ENCODE measurements around the gene MRPL21.
A peak's percentile ranks its signal among the peaks of the same experiment; 100 is the strongest.

Gene MRPL21

DNA sequence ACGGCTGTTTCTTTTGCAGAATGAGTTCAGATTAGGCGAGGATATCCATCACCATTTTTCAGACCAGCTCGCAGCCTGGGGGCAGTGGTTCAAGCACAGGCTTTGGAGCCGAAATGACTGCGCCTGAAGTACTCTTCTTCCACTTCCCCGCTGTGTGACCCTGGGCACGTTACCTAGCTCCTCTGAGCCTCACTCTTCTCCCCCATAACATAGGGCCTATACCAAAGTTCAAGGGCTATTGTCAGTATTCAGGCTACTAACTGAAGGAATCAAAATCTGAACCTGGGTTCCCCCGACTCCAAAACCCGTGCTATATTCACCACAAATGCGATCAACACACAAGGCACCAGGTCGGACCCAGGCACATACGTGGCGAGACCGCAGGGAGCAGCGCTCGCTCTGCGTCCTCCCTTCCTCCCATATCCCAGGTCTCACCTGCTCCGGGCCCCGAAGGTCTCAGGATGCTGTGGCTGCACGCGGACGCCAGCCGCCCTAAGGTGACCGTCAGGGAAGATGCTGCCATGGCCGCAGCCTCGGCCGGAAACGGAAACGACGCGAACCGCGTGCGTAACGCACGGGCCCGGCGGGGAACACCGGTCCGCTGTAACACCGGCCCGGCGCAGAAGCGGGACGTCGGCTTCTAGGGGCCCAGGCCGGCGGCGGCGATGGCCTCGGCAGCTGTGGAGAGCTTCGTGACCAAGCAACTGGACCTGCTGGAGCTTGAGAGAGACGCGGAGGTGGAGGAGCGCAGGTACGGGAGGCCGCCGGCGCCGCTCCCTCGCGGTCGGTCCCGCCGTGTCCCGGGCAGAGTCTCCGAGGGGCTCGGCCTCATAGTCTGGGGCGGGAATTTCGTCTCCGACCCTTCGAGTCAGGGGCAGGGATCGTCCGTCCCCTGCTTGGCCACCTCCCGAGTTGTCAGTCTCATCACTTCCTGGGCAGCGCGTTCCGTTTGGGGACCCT, at the start of gene MRPL21, which contains the start of gene IGHMBP2:
TSS of gene MRPL21 (minus strand) at position 545 of the 960 bp plus-strand sequence. CDS start at position 523, 22 bp downstream.
TSS of gene IGHMBP2 (plus strand) at position 604 of the 960 bp plus-strand sequence. CDS start at position 666, 62 bp downstream.
- DNase-seq (ENCODE audit: low read depth) = peak; percentile 77

DNA sequence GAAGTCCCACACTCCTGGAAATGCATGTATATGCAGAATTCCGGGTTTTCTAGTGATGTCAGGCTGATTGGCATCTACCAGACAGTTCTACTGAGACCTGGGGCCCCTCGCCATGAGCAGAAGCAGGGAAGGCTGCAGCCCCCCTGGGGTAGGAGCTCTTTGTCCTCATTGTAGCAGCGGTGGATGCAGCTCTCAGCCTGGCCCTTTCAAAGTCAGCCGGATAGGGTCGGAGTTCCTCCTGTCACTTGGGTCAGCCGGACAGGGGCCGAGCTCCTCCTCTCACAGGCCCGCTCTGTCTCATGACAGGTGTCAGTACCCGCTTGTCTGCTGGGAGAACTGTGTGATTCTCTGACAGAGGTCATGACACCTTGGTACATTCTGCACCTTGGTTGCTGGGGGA, 47.1 kb upstream of the MRPL21 start:
- no peak for DNase-seq (ENCODE audit: low read depth)

DNA sequence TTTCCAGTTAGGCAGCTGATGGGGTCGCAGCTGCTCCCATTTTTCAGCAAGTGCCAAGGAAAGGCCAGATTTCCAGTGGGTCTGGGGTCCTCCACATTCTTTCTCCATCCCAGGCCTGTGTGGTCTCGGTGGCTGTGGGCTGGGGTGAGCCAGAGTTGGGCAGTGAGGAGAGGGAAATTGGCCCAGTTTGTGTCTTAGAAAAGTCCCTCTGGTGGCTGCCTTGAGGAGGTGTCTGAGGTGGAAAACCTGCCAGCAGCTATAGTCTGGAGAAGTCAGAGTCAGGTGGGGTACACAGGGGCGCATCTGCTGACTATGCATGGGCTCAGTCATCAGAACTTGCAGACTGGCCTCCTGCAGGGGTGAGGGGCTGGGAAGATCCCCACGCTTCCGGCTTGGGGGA, 46.6 kb upstream of the MRPL21 start:
- DNase-seq (ENCODE audit: low read depth) = peak; percentile 25

DNA sequence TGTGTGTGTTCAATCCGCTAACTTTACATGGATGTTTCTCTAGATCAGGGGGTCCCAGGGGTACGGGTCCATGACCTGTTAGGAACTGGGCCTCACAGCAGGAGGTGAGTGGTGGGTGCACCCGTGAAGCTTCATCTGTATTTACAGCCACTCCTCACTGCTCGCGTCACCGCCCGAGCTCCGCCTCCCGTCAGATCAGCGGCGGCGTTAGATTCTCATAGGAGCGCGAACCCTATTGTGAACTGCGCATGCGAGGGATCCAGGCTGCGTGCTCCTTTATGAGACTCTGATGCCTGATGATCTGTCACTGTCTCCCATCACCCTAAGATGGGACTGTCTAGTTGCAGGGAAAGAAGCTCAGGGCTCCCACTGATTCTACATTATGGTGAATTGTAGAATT, 45.3 kb upstream of the MRPL21 start:
- peak; percentile 31 for DNase-seq (ENCODE audit: low read depth)

DNA sequence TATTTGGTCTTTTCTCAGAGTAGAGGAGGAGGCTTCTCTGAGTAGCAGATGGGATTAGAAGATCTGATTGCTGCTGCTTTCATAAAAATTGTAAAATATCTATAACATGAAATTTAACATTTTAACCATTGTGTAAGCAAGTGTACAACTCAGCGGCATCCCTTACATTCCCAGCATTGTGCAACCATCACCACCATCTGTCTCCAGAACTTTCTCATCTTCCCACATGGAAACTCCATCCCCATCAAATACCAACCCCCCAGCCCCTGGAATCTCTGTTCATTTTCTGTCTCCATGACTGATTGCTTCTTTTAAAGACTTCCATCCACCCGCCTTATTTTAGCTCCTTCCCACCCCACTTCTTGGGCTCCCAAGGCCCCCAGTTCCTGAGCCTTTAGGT, 44.9 kb upstream of the MRPL21 start:
- peak; percentile 90 for DNase-seq (ENCODE audit: low read depth)

DNA sequence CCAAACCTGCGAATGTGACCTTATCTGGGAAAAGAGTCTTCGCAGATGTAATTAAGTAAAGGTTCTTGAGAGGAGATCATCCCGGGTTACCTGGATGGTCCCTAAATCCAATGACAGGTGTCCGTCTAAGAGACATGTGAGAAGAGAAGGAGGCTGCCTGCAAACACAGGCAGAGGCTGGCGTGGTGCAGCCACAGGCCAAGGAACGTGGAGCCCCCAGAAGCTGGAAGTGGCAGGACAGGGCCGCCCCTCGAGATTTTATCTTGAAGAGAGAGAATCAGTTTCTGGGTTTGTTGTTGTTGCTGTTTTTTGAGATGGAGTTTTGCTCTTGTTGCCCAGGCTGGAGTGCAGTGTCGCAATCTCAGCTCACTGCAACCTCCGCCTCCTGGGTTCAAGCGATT, 43.5 kb upstream of the MRPL21 start:
- no peak for DNase-seq (ENCODE audit: low read depth)

DNA sequence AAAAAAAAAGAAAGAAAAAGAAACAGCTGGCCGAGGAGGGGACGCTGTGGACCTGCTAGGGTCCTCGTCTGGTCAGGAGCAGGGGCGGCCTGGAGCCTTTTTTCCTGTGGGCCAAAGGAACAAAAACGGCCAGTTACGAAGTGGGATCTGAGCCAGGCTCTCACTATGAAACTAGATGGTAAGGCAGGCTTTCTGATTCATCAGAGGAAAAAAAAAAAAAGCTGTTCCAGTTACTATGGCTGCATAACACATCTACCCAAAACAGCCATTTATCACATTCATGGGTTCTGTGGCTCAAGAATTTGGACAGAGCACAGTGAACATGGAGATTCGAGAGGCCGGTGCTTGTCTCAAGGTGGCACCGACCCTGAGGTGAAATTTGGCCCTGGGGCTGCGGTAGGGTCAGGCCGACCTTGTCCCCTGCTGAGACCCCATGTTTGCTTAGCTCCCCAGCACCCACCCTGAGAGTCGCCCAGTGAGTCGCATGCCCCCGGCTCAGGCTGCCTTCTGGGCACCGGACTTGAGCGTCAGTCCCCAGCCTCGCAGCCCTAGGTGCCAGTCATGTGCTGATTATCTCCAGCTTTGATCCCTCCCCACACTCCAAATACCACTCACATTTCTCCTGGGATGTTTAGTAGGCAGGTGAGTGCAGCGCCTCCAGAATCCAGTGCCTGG, 42.9 kb upstream of the MRPL21 start:
- peak; percentile 96 for DNase-seq (ENCODE audit: low read depth)

DNA sequence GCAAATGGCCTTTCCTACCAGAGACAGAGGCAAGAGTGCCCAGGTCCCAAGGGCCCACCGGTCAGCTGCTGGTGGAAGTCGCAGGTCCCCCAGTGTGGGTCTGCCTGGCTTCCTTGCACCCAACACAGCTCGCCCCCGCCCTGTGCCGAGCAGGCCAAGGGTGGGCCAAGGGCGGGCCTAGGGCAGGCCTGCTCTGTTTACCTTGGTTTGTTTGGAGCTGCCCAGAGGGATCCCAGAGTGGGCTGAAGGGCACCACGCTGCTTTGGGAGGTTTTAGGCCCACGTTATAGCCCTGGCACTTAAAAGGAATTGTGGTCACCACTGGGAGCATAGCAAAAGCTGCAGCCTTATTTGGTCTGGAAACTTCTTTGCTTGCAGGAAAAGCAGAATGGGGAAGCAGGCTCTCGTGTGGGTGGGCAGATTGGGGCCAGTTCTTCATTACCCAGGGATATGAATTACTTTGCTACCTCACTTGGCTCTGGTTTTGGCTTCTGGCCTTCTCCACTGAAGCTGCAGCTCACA, 39.2 kb upstream of the MRPL21 start:
- peak; percentile 21 for DNase-seq (ENCODE audit: low read depth)

DNA sequence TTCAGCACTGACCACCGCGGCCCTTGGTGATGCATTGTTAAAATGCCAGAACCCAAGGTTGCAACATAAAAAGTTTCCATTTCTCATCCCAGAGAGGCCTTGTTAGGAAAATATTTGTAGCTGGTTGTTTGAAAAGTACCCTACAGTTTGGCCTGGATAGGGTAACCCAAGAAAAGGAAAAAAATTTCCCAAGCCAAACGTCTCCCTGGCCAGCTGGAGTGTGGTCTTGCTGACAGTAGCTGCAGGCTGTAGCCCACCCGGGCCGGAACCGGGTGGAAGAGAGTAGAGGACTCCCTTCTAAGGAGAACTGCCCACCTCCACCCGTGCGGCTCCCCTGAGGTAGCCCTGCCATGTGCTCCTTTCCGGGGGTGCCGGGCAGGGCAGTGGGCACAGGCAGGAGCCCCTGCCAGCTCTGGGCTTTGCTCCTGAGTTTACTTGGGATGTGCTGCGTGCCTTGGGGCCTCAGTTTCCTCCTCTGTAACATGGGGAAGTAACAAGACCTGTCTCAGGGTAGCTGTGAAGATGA, 38.5 kb upstream of the MRPL21 start:
- DNase-seq (ENCODE audit: low read depth) = peak; percentile 62

DNA sequence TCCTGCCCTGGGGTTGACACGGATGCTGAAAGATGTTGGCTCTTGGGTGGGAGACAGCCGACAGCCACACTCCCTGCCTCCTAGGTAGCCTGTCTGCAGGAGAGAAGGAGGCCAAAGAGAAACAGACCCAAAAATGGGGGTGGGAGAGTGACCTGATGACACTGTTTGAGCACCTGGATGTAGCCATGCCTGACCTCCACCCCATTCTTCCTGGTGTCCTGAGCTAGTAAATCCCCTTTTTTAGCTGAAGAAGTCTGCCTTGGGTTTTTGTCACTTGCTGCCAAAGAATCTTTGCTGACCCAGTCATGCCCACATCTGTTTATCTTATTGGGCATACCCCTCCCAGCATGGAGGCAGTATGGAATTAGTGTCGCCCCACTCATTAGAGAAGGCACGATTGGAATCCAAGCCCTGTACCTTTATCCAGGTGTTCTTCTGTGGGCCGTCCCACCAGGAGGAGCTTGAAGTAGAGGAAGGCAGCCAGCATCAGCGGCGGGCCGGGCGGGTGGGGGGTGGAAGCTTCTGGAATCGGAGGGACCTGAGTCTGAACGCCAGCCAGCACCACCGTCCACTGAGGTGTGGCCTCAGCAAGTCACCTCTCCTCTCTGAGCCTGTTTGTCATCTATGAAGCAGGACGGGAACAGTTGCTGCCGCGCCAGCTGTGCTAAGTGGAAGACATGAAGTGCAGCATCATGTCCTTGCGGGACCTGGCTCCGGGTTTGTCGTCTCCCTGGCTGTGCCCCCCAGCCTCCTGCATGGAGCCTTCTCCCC, 37.9 kb upstream of the MRPL21 start:
- no peak for DNase-seq (ENCODE audit: low read depth)

DNA sequence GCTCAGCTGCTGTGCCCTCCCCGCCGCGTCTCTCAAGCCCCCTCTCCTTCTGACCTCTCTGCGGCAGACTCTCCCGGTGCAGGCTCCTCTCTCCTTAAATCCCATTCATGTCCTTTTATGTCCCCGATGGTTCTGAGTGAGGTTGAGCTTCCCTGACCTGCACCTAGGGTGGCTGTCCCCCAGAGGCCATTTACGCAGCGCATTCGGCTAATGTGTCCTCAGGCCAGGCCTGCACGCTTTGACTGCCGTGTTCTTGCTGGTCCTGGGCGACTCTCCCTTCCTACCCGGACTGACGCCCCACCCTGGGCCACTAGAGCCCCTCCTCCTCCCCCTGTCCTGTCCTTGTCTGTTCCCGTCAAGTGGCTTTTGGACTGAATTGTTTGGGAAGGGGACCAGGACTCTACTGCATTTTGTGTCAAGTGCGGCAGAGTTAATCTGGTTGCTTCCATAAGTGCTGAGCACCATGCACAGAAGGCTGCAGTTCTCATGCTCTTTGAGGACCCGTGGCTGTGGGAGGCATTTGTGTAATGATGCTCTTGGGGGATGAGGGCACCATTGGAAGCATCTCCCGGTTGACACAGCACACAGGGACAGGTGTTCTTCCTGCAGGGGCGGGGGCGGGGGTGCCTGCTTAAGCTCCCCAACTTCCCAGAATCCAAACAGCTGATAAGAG, 37.2 kb upstream of the MRPL21 start:
- no peak for DNase-seq (ENCODE audit: low read depth)

DNA sequence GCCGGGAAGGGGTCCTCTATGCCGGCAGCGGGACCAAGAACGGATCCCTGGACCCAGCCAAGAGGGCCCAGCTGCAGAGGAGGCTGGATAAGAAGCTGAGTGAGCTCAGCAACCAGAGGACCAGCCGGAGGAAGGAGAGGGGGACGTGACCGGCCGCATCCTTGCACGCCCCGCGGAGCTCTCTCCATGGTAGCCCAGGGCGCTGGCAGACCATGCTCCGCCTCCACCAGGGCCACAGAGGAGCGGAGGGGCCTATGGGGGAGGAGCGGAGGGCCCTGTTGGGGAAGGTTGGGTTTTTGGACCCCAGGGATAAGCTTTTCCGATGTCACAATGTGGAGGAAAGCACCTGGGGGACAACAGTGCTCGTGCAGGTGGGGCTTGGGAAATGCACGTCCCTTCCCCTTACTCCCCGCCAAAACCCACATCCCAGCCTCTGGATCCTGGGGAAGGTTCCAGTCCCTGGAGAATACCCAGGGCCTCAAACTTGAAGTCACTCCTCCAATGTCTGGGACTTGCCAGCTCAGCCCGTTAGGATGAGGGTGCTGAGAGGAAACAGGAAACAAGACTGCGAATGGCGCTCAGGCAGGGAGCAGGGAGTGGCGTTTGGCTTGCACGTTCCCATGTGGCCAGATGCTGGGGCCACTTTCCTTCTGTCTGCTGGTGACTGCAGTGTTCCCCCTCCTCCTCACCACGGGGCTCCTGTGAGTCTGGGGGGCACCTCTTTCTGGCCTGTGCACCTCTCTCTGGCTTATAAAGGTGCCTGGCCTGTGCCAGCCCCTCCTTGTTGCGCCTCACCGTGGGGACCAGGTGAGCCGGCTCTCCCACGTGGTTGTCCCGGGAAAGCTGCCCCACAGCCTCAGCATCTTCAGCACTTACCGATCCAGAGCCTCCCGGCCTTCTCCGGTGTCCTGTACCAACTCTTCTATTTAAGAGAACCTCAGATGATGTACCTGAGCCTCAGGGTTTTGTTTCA, 36.2 kb upstream of the MRPL21 start:
- no peak for DNase-seq (ENCODE audit: low read depth)

DNA sequence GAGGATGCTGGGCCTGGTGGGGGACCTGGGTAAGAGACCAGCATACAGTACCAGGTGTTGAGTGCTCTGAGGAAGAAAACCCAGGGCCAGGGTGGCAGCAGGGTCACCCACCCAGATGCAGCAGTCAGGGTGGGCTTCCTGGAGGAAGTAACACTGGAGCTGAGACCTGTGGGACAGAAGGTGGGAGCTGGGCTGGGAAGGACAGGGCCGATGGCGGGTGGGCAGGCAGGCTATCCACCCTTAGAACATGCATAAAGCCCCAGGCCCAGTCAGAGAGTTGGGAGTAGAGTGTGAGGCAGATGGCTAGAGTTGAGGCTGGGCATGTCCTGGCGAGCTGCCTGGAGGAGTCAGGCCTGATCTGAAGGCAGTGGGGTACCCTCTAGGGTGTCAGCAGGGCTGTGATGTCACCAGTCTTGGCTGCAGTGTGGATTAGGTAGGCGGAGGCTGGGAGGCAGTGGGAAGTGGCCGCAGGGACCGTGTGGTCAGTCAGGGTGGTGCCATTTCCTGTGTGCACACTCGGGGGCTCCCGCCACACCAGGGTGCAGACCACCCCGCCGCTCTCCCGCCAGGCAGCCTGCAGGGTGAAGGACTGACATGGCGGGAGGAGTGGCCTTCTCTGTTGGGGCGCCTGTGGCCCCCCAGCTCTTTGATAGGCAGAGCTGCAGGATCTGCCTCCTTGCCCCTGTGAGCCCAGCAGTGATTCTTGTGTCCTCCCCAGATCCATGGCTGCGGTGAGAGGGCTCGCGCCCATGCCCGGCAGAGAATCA, 35.4 kb upstream of the MRPL21 start:
- no peak for DNase-seq (ENCODE audit: low read depth)

DNA sequence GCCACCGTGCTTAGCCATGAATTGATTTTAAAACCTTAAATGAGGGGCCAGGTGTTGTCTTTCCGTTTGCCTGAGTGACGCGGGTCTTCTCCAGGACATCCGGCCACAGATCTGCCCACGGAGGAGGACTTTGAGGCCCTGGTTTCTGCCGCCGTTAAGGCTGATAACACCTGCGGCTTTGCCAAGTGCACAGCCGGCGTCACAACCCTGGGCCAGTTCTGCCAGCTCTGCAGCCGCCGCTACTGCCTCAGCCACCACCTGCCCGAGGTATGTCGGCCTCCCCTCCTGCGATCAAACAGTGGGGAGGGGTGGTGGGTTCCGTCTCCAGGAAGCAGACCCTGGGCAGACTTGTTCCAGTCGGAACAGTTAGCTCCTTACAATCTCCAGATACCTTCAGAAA, 34.5 kb upstream of the MRPL21 start:
- DNase-seq (ENCODE audit: low read depth) = no peak

DNA sequence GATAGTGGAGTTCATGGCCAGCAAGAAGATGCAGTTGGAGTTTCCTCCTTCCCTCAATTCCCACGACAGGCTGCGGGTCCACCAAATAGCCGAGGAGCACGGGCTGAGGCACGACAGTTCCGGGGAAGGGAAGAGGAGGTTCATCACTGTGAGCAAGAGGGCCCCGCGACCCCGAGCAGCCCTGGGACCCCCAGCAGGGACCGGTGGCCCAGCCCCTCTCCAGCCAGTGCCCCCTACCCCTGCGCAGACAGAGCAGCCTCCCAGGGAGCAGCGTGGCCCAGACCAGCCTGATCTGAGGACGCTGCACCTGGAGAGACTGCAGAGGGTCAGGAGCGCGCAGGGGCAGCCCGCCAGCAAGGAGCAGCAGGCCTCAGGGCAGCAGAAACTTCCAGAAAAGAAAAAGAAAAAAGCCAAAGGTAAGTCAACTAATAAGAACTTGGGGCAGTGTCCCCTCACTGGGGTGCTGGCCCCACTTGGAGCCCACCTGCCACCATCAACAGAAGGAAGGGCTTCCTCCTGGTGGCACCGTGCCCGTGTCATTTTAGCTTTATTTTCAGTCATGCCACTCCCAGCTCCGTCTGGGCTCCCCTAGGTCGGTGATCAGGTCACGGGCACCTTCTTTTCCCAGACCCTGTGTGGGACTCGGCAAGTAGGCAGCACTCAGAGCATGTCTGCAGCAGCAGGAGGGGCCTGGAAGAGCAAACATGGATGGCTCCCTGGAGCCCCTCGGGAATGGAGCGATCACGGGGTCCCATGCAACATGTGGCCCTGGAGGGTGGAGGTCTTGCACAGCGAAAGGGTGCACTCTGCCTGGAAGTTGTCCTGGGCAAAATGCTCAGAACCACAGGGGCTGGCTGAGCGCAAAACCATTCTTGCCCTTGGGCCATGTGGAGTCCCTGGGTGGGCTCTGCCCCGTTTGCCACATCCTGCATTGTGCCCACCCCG, 33.3 kb upstream of the MRPL21 start:
- DNase-seq (ENCODE audit: low read depth) = no peak

DNA sequence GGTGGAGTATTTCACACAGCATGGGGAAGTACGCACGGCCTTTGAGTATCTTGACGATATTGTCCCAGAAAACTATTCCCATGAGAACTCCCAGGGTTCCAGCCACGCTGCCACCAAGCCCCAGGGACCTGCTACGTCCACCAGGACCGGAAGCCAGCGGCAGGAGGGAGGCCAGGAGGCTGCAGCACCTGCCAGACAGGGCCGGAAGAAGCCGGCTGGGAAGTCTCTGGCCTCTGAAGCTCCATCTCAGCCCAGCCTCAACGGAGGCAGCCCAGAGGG, 32.7 kb upstream of the MRPL21 start:
- DNase-seq (ENCODE audit: low read depth) = no peak

DNA sequence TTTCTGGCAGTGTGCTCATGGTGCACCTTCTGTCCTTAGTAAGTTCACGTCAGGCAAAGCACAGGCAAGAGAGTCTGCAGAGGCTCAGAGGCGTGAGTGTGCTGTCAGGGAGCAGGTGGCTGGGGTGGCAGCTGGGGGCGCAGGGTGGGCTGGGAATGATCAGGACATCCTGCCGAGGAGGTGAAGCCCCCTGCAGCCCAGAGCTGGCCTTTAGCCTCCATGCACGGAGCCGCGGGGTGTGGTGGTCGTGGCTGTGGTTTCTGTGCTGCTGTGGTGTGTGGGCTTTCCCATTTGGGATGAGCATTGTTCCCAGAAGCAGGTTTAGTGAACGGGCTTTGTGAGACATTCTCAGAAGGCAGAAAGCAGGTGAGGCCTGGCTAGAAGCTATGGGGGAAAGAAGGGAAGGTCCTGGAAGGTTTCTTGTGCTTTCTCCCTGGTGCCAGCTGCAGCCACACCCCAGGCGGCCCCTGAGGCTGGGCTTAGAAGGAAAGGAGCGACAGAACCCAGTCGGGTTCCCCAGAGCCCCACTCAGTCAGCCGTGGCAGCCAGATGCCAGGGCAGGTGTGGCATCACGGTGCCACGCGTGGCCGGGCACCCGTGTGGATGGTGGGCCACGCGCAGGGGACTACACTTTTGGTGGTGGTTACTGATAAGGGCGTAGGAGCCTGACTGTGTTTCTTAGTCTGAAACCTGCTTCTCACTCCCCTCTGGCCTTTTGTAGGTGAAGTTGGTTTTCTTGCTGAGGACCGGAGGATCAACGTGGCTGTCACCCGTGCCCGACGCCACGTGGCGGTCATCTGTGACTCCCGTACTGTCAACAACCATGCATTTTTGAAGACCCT, 32.1 kb upstream of the MRPL21 start:
- no peak for DNase-seq (ENCODE audit: low read depth)

All from amniotic epithelial cell (primary cell).